Esophagus muscularis mucosa (tissue), 4 donors: ENCODE results near the gene CSN1S1. TPM values are rescaled to one million over a fixed set of nuclear protein-coding genes. Genes with fewer than 3 reads are reported as not detected.
A peak's percentile ranks its signal among the peaks of the same experiment; 100 is the strongest.

Source experiments
- DNase-seq: peaks from one replicate; pipeline ENCODE4 v3.0.0-alpha.2; 2017; ENCODE audit errors: extremely low spot score
- H3K27ac ChIP-seq, 4 donors: fragments of 200-600 bp; sonication (generic); replicated peaks in 1 of 4; 1 replicate in 3 of 4; 2 replicates in 1 of 4; pipeline ENCODE4 v1.5.1; 2016 to 2019; ENCODE audit warnings: mild to moderate bottlenecking in 1 of 4
- H3K27me3 ChIP-seq, 4 donors: fragments of 200-600 bp; sonication (generic); one replicate each; pipeline versions ENCODE4 v1.5.1 to v1.6.0; 2016 to 2019
- H3K36me3 ChIP-seq, 4 donors: fragments of 200-600 bp; sonication (generic); one replicate each; pipeline ENCODE4 v1.5.1; 2016 to 2019
- H3K4me1 ChIP-seq, 4 donors: fragments of 200-600 bp; sonication (generic); one replicate each; pipeline ENCODE4 v1.5.1; 2016 to 2019
- H3K4me3 ChIP-seq, 4 donors: fragments of 200-600 bp; sonication (generic); 1 replicate in 2 of 4; 2 replicates in 2 of 4; pipeline ENCODE4 v1.5.1; 2016 to 2019; ENCODE audit warnings: mild to moderate bottlenecking in 4 of 4, moderate library complexity in 1 of 4
- H3K9me3 ChIP-seq, 4 donors: fragments of 200-600 bp; sonication (generic); 1 replicate in 3 of 4; 2 replicates in 1 of 4; pipeline ENCODE4 v1.5.1; 2016 to 2019
- EP300 ChIP-seq: sonication (generic); formaldehyde crosslinking; IDR thresholded peaks from one replicate; pipeline ENCODE4 v1.6.1; 2017; ENCODE audit warnings: antibody characterized with exemption
- POLR2A ChIP-seq: fragments of 450-650 bp; IDR thresholded peaks from one replicate; pipeline ENCODE4 v1.6.1; 2017; ENCODE audit warnings: antibody characterized with exemption, moderate library complexity, mild to moderate bottlenecking, low read depth
- POLR2AphosphoS5 ChIP-seq, 2 donors: sonication (generic); formaldehyde crosslinking; IDR thresholded peaks; one replicate each; pipeline ENCODE4 v1.6.1; 2017; ENCODE audit warnings: antibody characterized with exemption in 2 of 2
- WGBS: methylation state at CpG from one replicate; pipeline ENCODE4 v1.1.5; 2018; 5-methylcytosine and 5-hydroxymethylcytosine counted together
- intact Hi-C: fragments of 100-400 bp; cut with DNase I; formaldehyde crosslinking; loops from one replicate; pipeline ENCODE4 v1.15.1; 2023
- total RNA-seq, 4 donors: library from RNA; depleted of rRNA; stranded (reverse); fragments of >200 nt; gene quantifications; one replicate each; pipeline versions ENCODE4 v1.1.0 to v1.2.1, GENCODE V29; 2016
- TF ChIP-seq, protein P1 (sequence below), 3 experiments: fragments of 200-600 bp in 2 of 3; fragments of 450-650 bp in 1 of 3; sonication (generic) in 2 of 3; IDR thresholded peaks; one replicate each; pipeline ENCODE4 v1.5.1; 2017 to 2019; ENCODE audit warnings: antibody characterized with exemption in 3 of 3, mild to moderate bottlenecking in 2 of 3, moderate library complexity in 1 of 3

CSN1S1 gene
- total RNA-seq, 4 donors from 2014 or later: not detected

GRCh38 chr4:69894186-69894585 lies 36.7 kb upstream of the CSN1S1 start:
- intact Hi-C loops: loop anchor here (10.0 kb wide), 1 partner anchor 611 kb away; no protein-coding TSS in a partner anchor
- H3K9me3 ChIP-seq: no peaks in the 10 kb centered on the region
- no peaks in the 10 kb centered on the region for H3K4me1 ChIP-seq
- no peaks in the 10 kb centered on the region for H3K36me3 ChIP-seq
- WGBS: 57% methylated on average over 5 of the region's 5 CpGs
- no peaks in the 10 kb centered on the region for H3K27me3 ChIP-seq
- TF ChIP-seq POLR2AphosphoS5 (IDR thresholded peaks at IDR 0.05): no peak
- TF ChIP-seq, protein P1, sequence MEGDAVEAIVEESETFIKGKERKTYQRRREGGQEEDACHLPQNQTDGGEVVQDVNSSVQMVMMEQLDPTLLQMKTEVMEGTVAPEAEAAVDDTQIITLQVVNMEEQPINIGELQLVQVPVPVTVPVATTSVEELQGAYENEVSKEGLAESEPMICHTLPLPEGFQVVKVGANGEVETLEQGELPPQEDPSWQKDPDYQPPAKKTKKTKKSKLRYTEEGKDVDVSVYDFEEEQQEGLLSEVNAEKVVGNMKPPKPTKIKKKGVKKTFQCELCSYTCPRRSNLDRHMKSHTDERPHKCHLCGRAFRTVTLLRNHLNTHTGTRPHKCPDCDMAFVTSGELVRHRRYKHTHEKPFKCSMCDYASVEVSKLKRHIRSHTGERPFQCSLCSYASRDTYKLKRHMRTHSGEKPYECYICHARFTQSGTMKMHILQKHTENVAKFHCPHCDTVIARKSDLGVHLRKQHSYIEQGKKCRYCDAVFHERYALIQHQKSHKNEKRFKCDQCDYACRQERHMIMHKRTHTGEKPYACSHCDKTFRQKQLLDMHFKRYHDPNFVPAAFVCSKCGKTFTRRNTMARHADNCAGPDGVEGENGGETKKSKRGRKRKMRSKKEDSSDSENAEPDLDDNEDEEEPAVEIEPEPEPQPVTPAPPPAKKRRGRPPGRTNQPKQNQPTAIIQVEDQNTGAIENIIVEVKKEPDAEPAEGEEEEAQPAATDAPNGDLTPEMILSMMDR (IDR thresholded peaks at IDR 0.05): no peak
- no peak for TF ChIP-seq EP300
- TF ChIP-seq POLR2A: no peak
- H3K4me3 ChIP-seq: no peak overlapping the region
- no peak for DNase-seq
- no peak overlapping the region for H3K27ac ChIP-seq

DNA sequence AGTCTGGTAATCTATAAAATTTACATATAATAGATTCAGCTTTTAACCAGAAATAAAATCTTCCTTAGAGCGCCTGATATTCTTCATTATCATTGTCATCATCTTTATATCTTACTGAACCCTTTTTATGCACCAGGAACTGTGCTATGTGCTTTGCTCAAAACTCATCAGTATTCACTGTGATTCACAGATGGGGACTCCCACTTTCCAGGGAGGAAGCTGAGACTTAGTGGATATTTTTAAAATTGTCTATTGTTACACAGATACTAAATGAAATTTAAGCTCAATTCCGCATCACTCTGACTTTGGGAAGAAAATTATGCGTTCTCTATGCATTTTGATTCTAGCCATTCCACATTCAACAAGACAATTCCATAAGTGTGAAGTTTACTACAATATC lies 36.1 kb upstream of the CSN1S1 start:
- H3K9me3 ChIP-seq: no peaks in the 10 kb centered on the region
- intact Hi-C loops: loop anchor here (10.0 kb wide), 1 partner anchor 610 kb away; no protein-coding TSS in a partner anchor
- TF ChIP-seq EP300 (no peak), POLR2AphosphoS5 (IDR thresholded peaks at IDR 0.05) (no peak), POLR2A (no peak)
- TF ChIP-seq, protein P1 (IDR thresholded peaks at IDR 0.05): no peak
- 88% methylated on average over 3 of the region's 3 CpGs for WGBS
- no peaks in the 10 kb centered on the region for H3K36me3 ChIP-seq
- H3K27ac ChIP-seq: no peak overlapping the region
- H3K4me3 ChIP-seq: no peak overlapping the region
- DNase-seq: no peak
- no peaks in the 10 kb centered on the region for H3K4me1 ChIP-seq
- H3K27me3 ChIP-seq: no peaks in the 10 kb centered on the region

GRCh38 chr4:69896530-69897116 lies 34.2 kb upstream of the CSN1S1 start:
- no peaks in the 10 kb centered on the region for H3K4me1 ChIP-seq
- no peak for DNase-seq
- no peaks in the 10 kb centered on the region for H3K27me3 ChIP-seq
- intact Hi-C loops: loop anchor here (10.0 kb wide), 1 partner anchor 608 kb away; no protein-coding TSS in a partner anchor
- TF ChIP-seq, protein P1 (IDR thresholded peaks at IDR 0.05): peak in 1 of 3 experiments; percentile 40
- TF ChIP-seq POLR2AphosphoS5 (IDR thresholded peaks at IDR 0.05): no peak
- no peaks in the 10 kb centered on the region for H3K9me3 ChIP-seq
- no peak overlapping the region for H3K4me3 ChIP-seq
- no peak overlapping the region for H3K27ac ChIP-seq
- H3K36me3 ChIP-seq: no peaks in the 10 kb centered on the region

DNA sequence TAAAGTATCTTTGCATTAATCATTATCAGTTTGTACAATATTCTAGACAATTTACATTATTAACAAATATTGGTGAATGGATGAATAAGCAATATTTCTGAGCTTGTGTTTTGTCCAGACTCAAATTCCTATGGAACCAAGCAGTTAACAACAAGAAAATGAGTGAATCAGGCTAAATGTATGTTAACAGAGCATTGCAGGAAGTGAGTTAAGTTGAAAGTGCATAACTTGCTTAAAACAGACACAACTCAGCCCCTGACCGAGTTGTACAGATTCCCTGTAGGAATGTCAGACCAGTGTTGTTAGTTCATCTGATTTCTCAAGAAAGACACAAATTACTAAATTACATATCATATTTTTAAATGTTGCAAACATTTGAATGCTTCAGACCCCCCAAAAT lies 23.7 kb upstream of the CSN1S1 start:
- Histone ChIP-seq H3K9me3 (no peaks in the 10 kb centered on the region), H3K36me3 (no peaks in the 10 kb centered on the region), H3K4me3 (no peak overlapping the region), H3K4me1 (no peaks in the 10 kb centered on the region), H3K27me3 (no peaks in the 10 kb centered on the region), H3K27ac (no peak overlapping the region)
- no peak for DNase-seq
- WGBS: 33% methylated on average over 1 of the region's 1 CpG
- intact Hi-C loops: no loop called here
- TF ChIP-seq EP300 (no peak), POLR2A (no peak), POLR2AphosphoS5 (IDR thresholded peaks at IDR 0.05) (no peak)
- TF ChIP-seq, protein P1 (IDR thresholded peaks at IDR 0.05): no peak

- no peak for DNase-seq
- TF ChIP-seq, protein P1 (IDR thresholded peaks at IDR 0.05): no peak
- TF ChIP-seq POLR2A: no peak
- no peak for TF ChIP-seq EP300
- no peak for TF ChIP-seq POLR2AphosphoS5 (IDR thresholded peaks at IDR 0.05)
- Histone ChIP-seq H3K4me3 (no peak overlapping the region), H3K4me1 (no peaks in the 10 kb centered on the region), H3K36me3 (no peaks in the 10 kb centered on the region), H3K27ac (no peak overlapping the region), H3K27me3 (no peaks in the 10 kb centered on the region), H3K9me3 (no peaks in the 10 kb centered on the region)
- intact Hi-C loops: no loop called here
- WGBS: 91% methylated on average over 4 of the region's 4 CpGs
These were observed 21.7 kb upstream of the CSN1S1 start for GRCh38 chr4:69909195-69909594.
